IPS DF 19.7 (cell line): ENCODE results near the gene CEPT1.
A peak's percentile ranks its signal among the peaks of the same experiment; 100 is the strongest.

ENCODE experiments used
- DNase-seq: peaks from one replicate; pipeline ENCODE4 v3.0.0-alpha.2; 2013; ENCODE audit warnings: low read depth, low spot score

Gene CEPT1

GRCh38 chr1:111192658-111193519 is 52.9 kb downstream of the CEPT1 start:
- no peak for DNase-seq

DNA sequence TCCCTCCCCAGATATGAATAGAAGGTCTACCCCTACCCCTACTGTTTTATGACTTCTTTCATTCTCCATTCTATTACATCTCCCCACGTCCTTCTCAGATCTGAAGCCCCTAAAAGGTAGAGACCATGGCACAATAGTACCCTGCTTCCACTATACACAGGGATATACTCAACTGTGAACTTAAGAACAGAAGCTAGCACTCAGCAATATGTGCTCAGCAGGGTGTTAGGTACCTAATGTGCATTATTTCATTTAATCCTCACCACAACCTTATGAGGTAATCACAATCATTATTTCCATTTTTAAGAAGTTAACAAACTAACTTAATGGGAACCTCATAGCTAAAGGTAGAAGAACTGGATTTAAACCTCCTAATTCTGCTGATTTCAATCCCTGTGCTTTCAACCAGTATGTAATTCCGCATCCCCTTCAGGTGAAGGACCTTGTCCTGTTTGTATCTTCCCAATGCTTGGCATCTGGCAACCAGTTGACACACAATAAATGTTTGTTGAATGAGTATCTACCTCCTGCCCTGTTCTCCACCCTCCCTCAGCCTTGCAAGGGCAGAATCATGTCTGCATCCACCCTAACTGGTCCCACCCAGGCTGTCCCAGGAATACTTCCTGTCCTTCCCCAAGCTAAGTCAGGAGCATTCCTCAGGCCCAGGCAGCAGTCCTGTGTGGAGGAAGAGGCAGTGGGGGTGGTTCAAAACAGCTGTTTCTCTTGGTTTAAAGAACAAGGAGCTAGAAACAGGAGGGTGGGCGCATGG is 53.9 kb downstream of the CEPT1 start:
- DNase-seq = no peak

DNA sequence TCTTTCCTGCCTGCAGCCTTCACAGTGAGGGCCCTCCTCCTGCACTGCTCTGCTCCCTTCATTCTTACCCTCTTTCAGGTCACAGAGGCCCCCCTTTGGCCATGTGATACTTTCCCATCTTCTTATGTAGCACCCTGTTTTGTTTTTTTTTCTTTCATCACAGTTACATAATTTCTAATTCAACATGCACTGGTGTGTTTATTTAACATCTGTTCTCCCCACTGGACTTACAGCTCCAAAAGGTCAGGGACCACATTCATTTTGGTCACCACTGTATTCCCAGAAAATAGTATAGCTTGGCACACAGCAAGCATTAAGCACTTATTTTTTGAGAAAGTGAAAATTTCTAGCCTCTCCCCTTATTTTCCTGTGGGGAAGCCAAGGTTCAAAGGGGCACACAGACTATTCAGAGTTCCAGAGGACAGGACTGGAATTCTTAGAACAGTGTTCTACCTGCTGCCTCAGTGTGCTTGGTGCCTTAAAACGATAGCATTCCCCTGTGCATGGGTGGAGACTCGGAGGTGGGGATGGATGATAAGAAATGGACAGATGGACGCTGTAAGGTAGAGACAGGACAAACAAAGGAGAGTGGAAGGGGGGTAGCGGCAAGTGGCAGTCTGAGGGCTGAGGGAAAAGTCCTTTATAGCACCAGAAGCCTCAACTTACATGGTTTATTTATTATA is 55.1 kb downstream of the CEPT1 start:
- DNase-seq = no peak

DNA sequence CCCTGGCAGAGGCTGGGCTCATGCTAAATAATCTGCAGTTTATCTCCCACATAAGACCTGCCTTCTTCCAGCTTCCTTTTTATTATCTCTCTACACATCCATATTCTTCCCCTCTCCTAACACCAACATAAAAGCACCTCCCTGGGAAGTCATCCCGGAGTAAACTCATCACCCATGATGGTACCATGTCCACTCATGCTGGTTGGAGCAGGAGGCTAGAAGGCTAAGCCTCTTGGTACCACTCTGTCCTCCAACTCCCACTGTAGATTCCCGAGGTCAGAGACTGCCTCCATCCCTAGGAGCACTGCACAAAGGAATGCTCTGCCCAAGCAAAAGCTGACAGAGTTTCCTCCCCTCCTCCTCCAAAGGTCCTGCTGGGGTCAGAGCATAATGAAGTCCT is 56.2 kb downstream of the CEPT1 start:
- DNase-seq = no peak

- peak; percentile 59 for DNase-seq
Measured at GRCh38 chr1:111197598-111198284, 57.7 kb downstream of the CEPT1 start.

- DNase-seq = no peak
Measured at GRCh38 chr1:111198836-111199235, 58.8 kb downstream of the CEPT1 start.

- no peak for DNase-seq
Measured at GRCh38 chr1:111199329-111199728, 59.3 kb downstream of the CEPT1 start.

GRCh38 chr1:111199881-111200801 is 60.1 kb downstream of the CEPT1 start, which contains the start of gene DENND2D:
Gene DENND2D (minus strand): TSS chr1:111200646. CDS start chr1:111200459, 187 bp downstream.
- DNase-seq = no peak

- DNase-seq = no peak
Measured at GRCh38 chr1:111200802-111201161, 60.8 kb downstream of the CEPT1 start.

GRCh38 chr1:111201275-111202090 is 61.5 kb downstream of the CEPT1 start:
- no peak for DNase-seq

- DNase-seq = no peak
Measured at GRCh38 chr1:111202366-111202706, 62.3 kb downstream of the CEPT1 start.

DNA sequence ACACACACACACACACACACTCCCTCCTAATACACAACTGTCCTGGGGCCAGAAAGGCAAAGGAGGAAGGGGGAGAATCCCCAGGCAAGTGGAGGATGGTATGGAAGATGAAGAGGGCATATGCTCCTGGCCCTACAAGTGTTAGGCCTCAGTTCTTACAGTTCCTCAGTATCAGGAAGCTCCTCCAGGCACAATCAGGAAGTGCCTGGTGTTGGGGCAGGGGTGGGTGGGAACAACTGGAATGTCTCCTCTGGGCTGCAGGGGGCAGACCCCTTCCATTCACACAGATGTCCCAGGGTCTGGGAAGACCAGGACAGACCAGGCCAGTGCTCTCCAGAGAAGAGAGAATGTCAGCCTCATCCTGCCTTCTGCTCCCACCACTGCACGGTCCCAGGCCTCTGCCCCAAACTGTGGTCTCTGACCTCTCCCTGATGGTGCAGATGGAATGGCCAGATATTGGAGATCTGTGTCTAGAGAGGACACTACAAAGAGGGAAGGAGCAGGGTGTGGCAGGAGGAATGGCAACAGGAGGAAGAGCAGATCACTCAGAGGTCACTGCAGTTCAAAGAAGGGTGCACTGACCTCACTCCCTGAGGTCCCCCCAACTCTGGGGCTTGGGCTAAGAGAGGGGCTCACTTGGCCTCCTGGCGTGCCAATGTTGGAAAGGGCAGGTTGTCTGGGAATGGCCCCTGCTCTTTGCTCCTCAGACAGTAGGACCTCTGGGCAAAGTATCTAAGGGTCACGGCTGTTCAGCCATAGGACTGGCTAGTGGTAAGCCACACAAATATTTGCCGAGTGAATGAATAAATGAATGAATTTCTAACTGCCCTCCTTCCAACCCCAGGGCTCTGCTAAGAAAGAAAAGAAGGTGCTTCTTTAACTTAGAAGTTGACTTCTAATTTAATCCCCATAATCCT is 62.9 kb downstream of the CEPT1 start:
- DNase-seq = no peak

DNA sequence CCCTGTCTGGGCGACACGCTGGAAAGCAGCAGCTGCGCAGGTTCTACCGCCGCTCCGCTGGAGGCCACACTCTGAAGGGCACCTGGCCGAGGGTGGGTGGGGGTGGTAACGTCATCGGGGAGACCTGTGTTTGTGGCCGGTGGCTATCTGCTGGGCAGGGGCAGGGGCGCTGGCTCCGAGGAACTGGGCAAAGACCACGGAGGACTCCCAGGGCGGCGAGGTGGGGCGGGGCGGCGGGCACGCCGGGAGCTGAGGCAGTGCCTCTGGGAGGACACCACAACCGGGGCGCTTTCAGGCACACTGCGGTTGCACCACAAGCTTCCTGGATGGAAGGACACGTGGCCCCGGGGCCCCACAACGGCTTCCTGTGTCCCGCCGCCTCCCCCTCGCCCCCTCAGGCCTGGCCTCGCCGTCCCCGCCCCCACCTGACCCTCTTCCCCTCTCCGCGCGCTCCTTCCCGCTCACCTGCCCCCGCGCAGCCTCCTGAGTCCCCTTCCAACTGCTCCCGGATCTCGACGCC is 63.7 kb downstream of the CEPT1 start:
- no peak for DNase-seq

DNA sequence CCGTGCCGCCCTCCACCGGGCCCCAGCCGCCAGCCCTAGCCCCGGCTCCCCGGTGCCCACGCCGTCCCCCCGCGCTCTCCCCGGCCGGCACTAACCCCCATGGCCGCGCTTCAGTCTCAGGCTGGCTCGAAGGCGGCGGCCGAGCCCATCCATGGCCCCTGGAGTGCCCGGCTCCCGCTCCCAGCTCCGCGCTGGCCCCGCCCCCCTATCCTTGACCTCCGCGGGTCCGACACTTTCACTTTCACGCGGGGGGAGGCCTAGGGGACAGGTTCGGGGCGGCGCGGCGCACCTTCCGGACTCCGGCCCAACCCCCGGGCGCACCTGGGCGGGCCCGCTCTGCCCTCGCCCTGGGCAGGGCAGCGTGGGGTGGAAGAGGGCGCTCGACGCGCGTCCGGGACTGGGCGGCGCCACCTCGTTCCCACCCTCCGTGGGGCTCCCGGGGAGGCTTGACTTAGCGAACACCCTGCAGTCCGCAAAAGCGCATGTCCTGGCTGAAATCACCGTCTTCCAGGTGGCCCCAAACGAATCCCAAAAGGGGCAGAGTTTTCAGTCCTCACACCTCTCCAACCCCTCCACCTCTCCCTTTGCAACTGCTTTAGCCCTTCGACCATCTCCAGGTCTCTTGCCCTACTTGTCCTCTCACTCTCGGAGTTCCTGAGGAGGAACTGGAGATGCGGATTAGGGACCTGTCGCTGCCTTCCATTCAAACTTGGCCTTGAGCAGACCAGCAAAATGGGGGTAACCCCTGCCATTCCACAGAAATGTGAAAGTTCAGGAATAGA is 64.4 kb downstream of the CEPT1 start:
- DNase-seq = no peak

DNA sequence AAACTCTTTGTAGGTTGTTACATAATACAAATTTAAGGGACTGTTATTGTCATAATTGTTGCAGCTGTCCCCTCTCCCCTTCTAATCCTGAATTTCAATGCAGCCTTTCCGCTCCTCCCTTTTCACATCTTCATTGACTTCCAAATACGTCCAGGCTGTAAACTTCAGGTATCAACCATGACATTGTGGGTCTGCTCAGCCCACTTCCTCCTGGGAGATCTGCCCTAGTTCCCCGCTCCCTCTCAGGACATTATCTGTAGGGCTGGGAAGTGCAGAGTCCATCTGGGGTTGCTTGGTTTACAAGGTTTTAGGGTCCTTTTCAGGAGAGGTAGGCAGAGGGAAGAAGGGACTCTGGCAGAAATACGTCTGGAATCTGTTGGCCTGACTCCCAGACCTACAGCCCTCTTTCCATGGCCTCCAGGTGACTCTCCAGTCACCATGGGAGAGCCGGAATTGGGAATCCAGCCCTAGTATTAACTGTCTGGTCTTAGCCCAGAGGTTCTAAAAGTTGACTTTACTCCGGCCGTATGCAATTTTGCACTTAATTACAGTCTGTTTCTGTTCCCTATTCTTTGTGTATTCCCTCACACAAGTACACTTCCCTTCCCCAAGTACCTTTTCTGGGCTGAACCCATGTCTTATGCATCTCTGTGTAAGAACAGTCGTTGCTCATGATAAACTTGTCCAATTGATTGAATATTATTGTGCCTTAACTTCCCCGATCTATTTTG is 65.1 kb downstream of the CEPT1 start:
- DNase-seq = no peak

GRCh38 chr1:111205714-111206050 is 65.7 kb downstream of the CEPT1 start:
- DNase-seq = no peak

DNA sequence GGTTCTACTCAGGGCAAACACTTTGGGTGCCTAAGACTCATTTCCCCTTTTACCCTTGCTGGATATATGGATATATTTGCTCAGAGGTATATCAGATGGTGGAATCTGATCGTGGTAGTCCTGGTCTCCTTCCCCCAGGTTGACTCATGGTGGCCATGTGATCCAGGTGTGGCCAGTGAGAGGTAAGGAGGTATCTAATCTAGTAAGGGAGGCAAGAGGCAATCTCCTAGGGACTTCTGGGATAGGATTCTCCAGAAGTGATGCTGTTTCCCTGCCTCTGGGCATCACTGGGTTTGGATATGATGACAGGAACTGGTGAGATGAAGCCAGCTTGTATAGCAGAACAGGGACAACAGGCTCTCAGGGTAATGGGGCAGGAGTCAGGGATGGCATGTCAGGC is 68.9 kb downstream of the CEPT1 start:
- no peak for DNase-seq
